Pancreas (tissue), 10 donors: ENCODE measurements around the gene FBXO15. TPM values are rescaled to one million over a fixed set of nuclear protein-coding genes. Genes with fewer than 3 reads are reported as not detected.

Experiments used
- ATAC-seq, 4 donors: fragments of 200-7000 bp; cut with Tn5 transposase; one replicate each; pipeline versions ENCODE4 v1.8.0 to v1.9.1; 2020; ENCODE audit warnings: mild to moderate bottlenecking in 4 of 4, moderate library complexity in 4 of 4
- DNase-seq, 6 donors: peaks; one replicate each; pipeline ENCODE4 v3.0.0-alpha.2; 2020
- FAIRE-seq: peaks from 2 replicates; lab custom pipeline; 2012; peaks lifted over from hg19 to GRCh38; lab: Jason Lieb, UNC
- H3K27ac ChIP-seq, 4 donors: fragments of 200-600 bp; sonication (generic); 1 replicate in 3 of 4; 2 replicates in 1 of 4; pipeline versions ENCODE4 v1.5.0 to v1.8.0; 2020
- H3K27me3 ChIP-seq, 4 donors: fragments of 200-600 bp; one replicate each; pipeline ENCODE4 v1.8.0; 2021
- H3K36me3 ChIP-seq, 3 donors: fragments of 200-600 bp; sonication (generic) in 1 of 3; one replicate each; pipeline versions ENCODE4 v1.5.0 to v1.8.0; 2020 to 2021
- H3K4me1 ChIP-seq, 3 donors: fragments of 200-600 bp; one replicate each; pipeline ENCODE4 v1.8.0; 2021
- H3K4me3 ChIP-seq, 4 donors: fragments of 200-600 bp; sonication (generic) in 2 of 4; one replicate each; pipeline versions ENCODE4 v1.5.0 to v1.8.0; 2020 to 2021
- H3K9me3 ChIP-seq, 4 donors: fragments of 200-600 bp; one replicate each; pipeline ENCODE4 v1.8.0; 2021
- WGBS, 2 donors: extraction: QIAGEN DNeasy Blood & Tissue Kit; methylation state at CpG; one replicate each; pipeline ENCODE4 v1.1.7; 2013; 5-methylcytosine and 5-hydroxymethylcytosine counted together
- intact Hi-C, 3 donors: fragments of 100-400 bp; cut with DNase I; formaldehyde crosslinking; loops; one replicate each; pipeline versions ENCODE4 v1.11.1 to v1.14.2; 2022
- polyA plus RNA-seq, 2 donors: library from polyadenylated mRNA; stranded (reverse); fragments of 200-250 nt; gene quantifications; one replicate each; pipeline ENCODE4 v1.2.3, GENCODE V29; 2013
- total RNA-seq, 6 donors: library from RNA; stranded (reverse); fragmentation: NEBNext Ultra II Directional in 4 of 6; extraction: Animal tissue kit (Norgen Biotek cat#: 25700) in 4 of 6; gene quantifications; one replicate each; pipeline versions ENCODE4 v1.2.1 to v1.2.4, GENCODE V29; 2021 to 2023
- TF ChIP-seq, protein P1 (sequence below), 4 donors: fragments of 200-600 bp; sonication (generic) in 3 of 4; IDR thresholded peaks; one replicate each; pipeline versions ENCODE4 v1.5.0 to v1.8.0; 2021; ENCODE audit warnings: antibody characterized with exemption in 4 of 4
- donor health status: healthy with polysubstance abuse.
- donor health status: DM: no; HTN: no; CAD: no; lungs with moderate emphysema.
- donor health status: DM: no; HTN: no; CAD: no.
- donor health status: control.
- donor health status: control.
- donor health status: Bipolar disorder and iron deficiency.
- donor health status: DM: yes; HTN: yes; CAD: no.
- donor health status: DM: no; HTN: no; CAD: no.
- donor health status: DM: no; HTN: no; CAD: no.
- donor health status: DM: yes; HTN: yes; CAD: no.

FBXO15 gene
- total and polyA plus RNA-seq, 8 donors: 0.37 to 7.1 (median 0.89) TPM

DNA sequence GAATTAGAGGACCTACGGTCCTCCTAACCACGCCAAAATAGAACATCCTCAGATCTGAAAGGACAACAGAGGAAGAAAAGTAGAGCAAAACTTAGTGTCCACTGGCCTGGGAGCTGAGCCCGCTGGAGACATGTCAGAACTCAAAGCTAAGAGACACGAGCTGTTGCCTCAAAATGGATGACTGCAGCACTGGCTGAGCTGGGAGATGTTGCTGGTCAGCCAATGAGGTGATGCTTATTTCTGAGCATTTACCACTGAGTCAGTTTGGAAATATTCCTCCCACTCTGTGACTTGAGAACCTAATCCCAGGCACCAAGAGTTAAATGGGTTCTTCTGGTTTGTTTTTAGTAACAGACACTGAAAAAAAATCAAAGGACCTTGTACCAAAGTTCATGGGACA is 32.6 kb downstream of the FBXO15 start:
- no peak for DNase-seq
- WGBS, 2 donors: 60 to 64% methylated on average over 4 of the region's 4 CpGs
- no peaks in the 10 kb centered on the region for H3K27me3 ChIP-seq
- H3K4me3 ChIP-seq: no peak overlapping the region
- no peaks in the 10 kb centered on the region for H3K36me3 ChIP-seq
- H3K9me3 ChIP-seq: no peaks in the 10 kb centered on the region
- no peaks in the 10 kb centered on the region for H3K4me1 ChIP-seq
- ATAC-seq: no peak
- intact Hi-C loops: no loop called here
- FAIRE-seq: no peak
- TF ChIP-seq, protein P1, sequence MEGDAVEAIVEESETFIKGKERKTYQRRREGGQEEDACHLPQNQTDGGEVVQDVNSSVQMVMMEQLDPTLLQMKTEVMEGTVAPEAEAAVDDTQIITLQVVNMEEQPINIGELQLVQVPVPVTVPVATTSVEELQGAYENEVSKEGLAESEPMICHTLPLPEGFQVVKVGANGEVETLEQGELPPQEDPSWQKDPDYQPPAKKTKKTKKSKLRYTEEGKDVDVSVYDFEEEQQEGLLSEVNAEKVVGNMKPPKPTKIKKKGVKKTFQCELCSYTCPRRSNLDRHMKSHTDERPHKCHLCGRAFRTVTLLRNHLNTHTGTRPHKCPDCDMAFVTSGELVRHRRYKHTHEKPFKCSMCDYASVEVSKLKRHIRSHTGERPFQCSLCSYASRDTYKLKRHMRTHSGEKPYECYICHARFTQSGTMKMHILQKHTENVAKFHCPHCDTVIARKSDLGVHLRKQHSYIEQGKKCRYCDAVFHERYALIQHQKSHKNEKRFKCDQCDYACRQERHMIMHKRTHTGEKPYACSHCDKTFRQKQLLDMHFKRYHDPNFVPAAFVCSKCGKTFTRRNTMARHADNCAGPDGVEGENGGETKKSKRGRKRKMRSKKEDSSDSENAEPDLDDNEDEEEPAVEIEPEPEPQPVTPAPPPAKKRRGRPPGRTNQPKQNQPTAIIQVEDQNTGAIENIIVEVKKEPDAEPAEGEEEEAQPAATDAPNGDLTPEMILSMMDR (IDR thresholded peaks at IDR 0.05): no peak
- H3K27ac ChIP-seq: no peak overlapping the region

- DNase-seq: no peak
- no peak overlapping the region for H3K4me3 ChIP-seq
- TF ChIP-seq, protein P1 (IDR thresholded peaks at IDR 0.05): no peak
- H3K27ac ChIP-seq: no peak overlapping the region
- H3K9me3 ChIP-seq: no peaks in the 10 kb centered on the region
- no peaks in the 10 kb centered on the region for H3K27me3 ChIP-seq
- intact Hi-C loops: no loop called here
- H3K4me1 ChIP-seq: no peaks in the 10 kb centered on the region
- H3K36me3 ChIP-seq: no peaks in the 10 kb centered on the region
- no peak for FAIRE-seq
- no peak for ATAC-seq
- 63 to 76% methylated on average over 1 of the region's 1 CpG for WGBS, 2 donors
Measured at GRCh38 chr18:74114116-74114515, 33.5 kb downstream of the FBXO15 start.

DNA sequence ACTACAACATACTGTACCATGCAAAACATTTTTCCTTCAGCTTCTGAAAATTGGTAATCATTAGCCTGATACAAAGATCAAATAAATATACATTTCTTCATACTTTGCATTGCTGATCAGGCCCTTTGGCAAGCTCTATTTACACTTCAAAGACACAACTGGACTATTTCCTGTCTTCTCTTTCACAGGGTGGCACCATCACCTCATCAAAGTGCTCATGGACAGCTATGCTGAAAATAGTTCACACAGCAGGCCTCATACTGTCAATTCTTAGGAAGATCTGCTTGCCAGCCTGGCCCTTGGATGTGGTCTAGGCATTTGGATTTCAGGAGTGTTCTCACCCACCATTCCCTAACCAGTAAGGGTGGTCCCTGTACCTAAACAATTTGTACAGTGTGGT is 33.9 kb downstream of the FBXO15 start:
- H3K9me3 ChIP-seq: no peaks in the 10 kb centered on the region
- H3K4me1 ChIP-seq: no peaks in the 10 kb centered on the region
- FAIRE-seq (no peak), DNase-seq (no peak), ATAC-seq (no peak)
- TF ChIP-seq, protein P1 (IDR thresholded peaks at IDR 0.05): no peak
- H3K4me3 ChIP-seq: no peak overlapping the region
- intact Hi-C loops: no loop called here
- no peaks in the 10 kb centered on the region for H3K36me3 ChIP-seq
- H3K27me3 ChIP-seq: no peaks in the 10 kb centered on the region
- no peak overlapping the region for H3K27ac ChIP-seq

DNA sequence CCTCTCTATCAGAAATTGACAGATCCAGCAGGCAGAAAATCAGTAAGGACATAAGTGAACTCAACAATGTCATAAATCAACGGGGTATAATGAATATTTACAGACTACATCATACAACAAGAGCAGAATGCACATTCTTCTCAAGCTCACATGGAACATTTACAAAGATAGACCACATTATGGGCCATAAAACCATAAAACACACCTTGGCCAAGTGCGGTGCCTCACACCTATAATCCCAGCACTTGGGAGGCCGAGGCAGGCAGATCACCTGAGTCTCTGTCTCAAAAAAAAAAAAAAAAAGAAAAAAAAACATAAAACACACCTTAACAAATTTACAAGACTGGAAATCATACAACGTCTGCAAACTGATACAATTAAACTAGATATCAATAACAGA is 36.7 kb downstream of the FBXO15 start:
- TF ChIP-seq, protein P1 (IDR thresholded peaks at IDR 0.05): no peak
- 78 to 81% methylated on average over 4 of the region's 4 CpGs for WGBS, 2 donors
- H3K4me1 ChIP-seq: no peaks in the 10 kb centered on the region
- no peak for ATAC-seq
- no peak overlapping the region for H3K4me3 ChIP-seq
- H3K36me3 ChIP-seq: no peaks in the 10 kb centered on the region
- intact Hi-C loops: no loop called here
- FAIRE-seq: no peak
- no peak overlapping the region for H3K27ac ChIP-seq
- H3K9me3 ChIP-seq: no peaks in the 10 kb centered on the region
- no peak for DNase-seq
- H3K27me3 ChIP-seq: no peaks in the 10 kb centered on the region

DNA sequence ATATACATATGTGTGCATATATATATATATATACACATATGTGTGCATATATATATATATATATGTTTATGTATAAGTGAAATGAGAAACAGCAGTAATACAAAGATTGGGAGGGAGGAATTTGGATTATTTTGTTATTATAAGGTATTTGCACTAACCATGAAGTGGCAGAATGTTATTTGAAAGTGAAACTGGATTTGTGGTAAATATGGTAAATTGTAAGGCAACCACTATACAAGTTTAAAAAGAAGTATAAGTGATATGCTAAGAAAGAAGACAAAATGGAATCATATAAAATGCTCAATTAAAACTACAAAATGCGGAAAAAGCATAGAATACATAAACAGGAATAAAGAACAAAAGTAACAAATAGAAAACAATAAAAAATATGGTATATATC is 37.5 kb downstream of the FBXO15 start:
- H3K36me3 ChIP-seq: no peaks in the 10 kb centered on the region
- FAIRE-seq (no peak), ATAC-seq (no peak)

More for the DNA sequence above, 37.5 kb downstream of the FBXO15 start:
- Histone ChIP-seq H3K4me3 (no peak overlapping the region), H3K27me3 (no peaks in the 10 kb centered on the region), H3K27ac (no peak overlapping the region), H3K4me1 (no peaks in the 10 kb centered on the region), H3K9me3 (no peaks in the 10 kb centered on the region)
- 94 to 100% methylated on average over 1 of the region's 1 CpG for WGBS, 2 donors
- DNase-seq: no peak
- TF ChIP-seq, protein P1 (IDR thresholded peaks at IDR 0.05): no peak
- intact Hi-C loops: no loop called here
